ENCODE data around the gene SLC41A3.

DNA sequence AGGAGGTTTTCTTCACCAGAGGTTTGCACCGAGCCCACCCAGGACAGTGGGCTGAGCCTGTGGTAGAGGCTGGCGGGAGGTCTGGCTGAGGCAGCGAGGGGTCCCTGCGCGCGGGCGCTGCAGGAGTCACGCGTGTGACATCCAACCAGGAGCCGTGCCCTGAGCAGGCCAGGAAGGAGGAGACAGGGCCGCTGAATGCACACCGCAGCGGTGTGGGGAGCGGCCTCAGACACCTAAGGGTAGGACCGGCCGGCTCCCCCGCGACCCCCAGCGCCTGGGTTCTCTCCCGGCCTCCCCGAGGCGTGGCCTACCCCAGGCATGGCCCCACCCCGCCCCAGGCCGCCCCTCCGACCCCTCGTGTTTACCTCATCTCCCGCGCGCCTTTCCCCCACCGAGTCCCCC, 412 bp downstream of the SLC41A3 start:
- TF ChIP-seq, protein P1, sequence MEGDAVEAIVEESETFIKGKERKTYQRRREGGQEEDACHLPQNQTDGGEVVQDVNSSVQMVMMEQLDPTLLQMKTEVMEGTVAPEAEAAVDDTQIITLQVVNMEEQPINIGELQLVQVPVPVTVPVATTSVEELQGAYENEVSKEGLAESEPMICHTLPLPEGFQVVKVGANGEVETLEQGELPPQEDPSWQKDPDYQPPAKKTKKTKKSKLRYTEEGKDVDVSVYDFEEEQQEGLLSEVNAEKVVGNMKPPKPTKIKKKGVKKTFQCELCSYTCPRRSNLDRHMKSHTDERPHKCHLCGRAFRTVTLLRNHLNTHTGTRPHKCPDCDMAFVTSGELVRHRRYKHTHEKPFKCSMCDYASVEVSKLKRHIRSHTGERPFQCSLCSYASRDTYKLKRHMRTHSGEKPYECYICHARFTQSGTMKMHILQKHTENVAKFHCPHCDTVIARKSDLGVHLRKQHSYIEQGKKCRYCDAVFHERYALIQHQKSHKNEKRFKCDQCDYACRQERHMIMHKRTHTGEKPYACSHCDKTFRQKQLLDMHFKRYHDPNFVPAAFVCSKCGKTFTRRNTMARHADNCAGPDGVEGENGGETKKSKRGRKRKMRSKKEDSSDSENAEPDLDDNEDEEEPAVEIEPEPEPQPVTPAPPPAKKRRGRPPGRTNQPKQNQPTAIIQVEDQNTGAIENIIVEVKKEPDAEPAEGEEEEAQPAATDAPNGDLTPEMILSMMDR (IDR thresholded peaks at IDR 0.05), result no peak
- TF ChIP-seq POLR2AphosphoS5 (IDR thresholded peaks at IDR 0.05), result no peak
- no peak for TF ChIP-seq POLR2A (IDR thresholded peaks at IDR 0.05)

All from transverse colon (tissue), 4 donors.